OCI-LY1 (cell line): Measurements from ENCODE around the gene KCNK4.

ENCODE experiments used
- H2AFZ ChIP-seq: fragments of 200-600 bp; sonication (generic), shearing (Covaris generic); 2 replicates; pipeline ENCODE4 v1.6.0; 2014; ENCODE audit warnings: antibody characterized with exemption, mild to moderate bottlenecking, low read length
- H3F3A ChIP-seq: fragments of 200-600 bp; sonication (generic), shearing (Covaris generic); 2 replicates; pipeline ENCODE4 v1.6.0; 2014; ENCODE audit warnings: mild to moderate bottlenecking, antibody characterized with exemption, low read length, moderate library complexity; ENCODE audit not compliant: insufficient read depth
- H3K27ac ChIP-seq: fragments of 200-600 bp; sonication (generic); 2 replicates; pipeline ENCODE4 v1.5.1; 2014; ENCODE audit warnings: low read length, mixed run types, mild to moderate bottlenecking, low read depth; ENCODE audit not compliant: poor library complexity, severe bottlenecking
- H3K27me3 ChIP-seq: fragments of 200-600 bp; sonication (generic); 2 replicates; pipeline ENCODE4 v1.6.0; 2014; ENCODE audit warnings: antibody characterized with exemption, mild to moderate bottlenecking, low read length, moderate library complexity; ENCODE audit not compliant: insufficient read depth
- H3K36me3 ChIP-seq: fragments of 200-600 bp; sonication (generic); 2 replicates; pipeline ENCODE4 v1.6.1; 2014; ENCODE audit warnings: mild to moderate bottlenecking, antibody characterized with exemption, low read length, moderate library complexity, mixed read lengths; ENCODE audit not compliant: insufficient read depth
- H3K4me1 ChIP-seq: fragments of 200-600 bp; sonication (generic); 2 replicates; pipeline ENCODE4 v1.5.1; 2014; ENCODE audit warnings: mild to moderate bottlenecking, low read length, moderate library complexity; ENCODE audit not compliant: insufficient read depth, severe bottlenecking
- H3K4me2 ChIP-seq: fragments of 200-600 bp; sonication (generic), shearing (Covaris generic); 2 replicates; pipeline ENCODE4 v1.6.1; 2014; ENCODE audit warnings: low read length
- H3K4me3 ChIP-seq: fragments of 200-600 bp; sonication (generic); 2 replicates; pipeline ENCODE4 v1.5.1; 2014; ENCODE audit warnings: low read length, low read depth, mild to moderate bottlenecking, mixed read lengths; ENCODE audit not compliant: poor library complexity, severe bottlenecking
- H3K79me2 ChIP-seq: fragments of 200-600 bp; shearing (Covaris generic); 2 replicates; pipeline ENCODE4 v1.6.1; 2016; ENCODE audit warnings: mixed run types, low read length, mixed read lengths; ENCODE audit not compliant: insufficient read depth
- H3K9ac ChIP-seq: fragments of 200-600 bp; sonication (generic), shearing (Covaris generic); 2 replicates; pipeline ENCODE4 v1.6.1; 2014; ENCODE audit warnings: mild to moderate bottlenecking, low read length, mixed read lengths
- H3K9me2 ChIP-seq: fragments of 200-600 bp; sonication (generic), shearing (Covaris generic); 2 replicates; pipeline ENCODE4 v1.6.1; 2014; ENCODE audit warnings: low read depth, mild to moderate bottlenecking, low read length, mixed read lengths
- H3K9me3 ChIP-seq: fragments of 200-600 bp; shearing (Covaris generic); 2 replicates; pipeline ENCODE4 v1.6.1; 2014; ENCODE audit warnings: low read length, mixed read lengths
- H4K20me1 ChIP-seq: fragments of 200-600 bp; sonication (generic), shearing (Covaris generic); 2 replicates; pipeline ENCODE4 v1.6.0; 2016; ENCODE audit warnings: mild to moderate bottlenecking, low read length; ENCODE audit not compliant: insufficient read depth
- EZH2 ChIP-seq: fragments of 200-600 bp; sonication (generic), shearing (Covaris generic); IDR thresholded peaks from 2 replicates; pipeline ENCODE4 v1.8.0; 2017; ENCODE audit warnings: borderline replicate concordance, mixed run types, mild to moderate bottlenecking, antibody characterized with exemption, low read length, moderate library complexity, mixed read lengths
- TF ChIP-seq, protein P1 (sequence below): fragments of 200-600 bp; sonication (generic), shearing (Covaris generic); IDR thresholded peaks from 2 replicates; pipeline ENCODE4 v1.5.1; 2017; ENCODE audit warnings: mild to moderate bottlenecking, antibody characterized with exemption, low read length, moderate library complexity, mixed read lengths

The KCNK4 gene

DNA sequence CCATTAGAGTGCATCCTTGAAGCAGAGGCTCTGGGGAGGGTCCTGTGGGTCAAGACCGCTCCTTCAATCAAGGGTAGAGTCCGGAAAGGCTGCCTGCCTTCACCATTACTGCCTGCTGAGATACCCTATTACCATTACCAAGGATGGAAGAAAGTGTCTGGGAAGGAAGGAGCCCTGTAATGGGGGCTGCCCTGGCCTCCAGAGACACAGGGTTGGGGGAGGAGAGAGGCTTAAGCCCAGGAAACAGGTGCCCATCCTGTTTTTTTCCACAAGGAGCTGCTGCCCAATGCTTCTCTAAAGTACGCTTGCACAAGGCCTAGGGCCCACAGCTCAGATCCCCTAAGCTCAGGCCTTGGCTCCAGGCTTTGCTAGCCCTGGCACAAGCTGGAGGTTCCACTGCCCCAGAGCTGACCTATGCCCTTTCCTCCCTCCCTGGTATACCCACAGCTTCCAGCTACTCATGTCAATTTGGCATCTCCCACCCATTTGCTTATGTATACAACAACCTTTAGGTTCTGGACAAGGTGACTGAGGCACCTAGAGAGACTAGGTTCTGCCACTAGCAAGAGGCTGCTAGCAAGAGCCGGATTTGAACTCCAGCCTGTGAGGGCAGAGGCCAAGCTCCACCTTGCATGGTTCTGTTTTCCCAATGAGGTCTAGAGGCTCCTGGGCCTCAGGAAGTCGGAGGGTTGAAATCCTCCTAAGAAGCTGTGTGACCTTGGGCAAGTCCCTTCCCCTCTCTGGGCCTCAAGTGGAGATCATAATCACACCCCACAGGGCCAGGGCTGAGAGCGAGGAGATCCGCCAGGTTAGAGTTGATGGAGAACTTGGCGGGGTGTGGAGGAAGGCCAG is 41.3 kb upstream of the KCNK4 start:
- Histone ChIP-seq H3K4me2 (no peak overlapping the region), H3K4me1 (peaks cover 46% of the 10 kb centered on the region), H3K9ac (no peak overlapping the region), H3K9me3 (no peaks in the 10 kb centered on the region), H3K27me3 (no peaks in the 10 kb centered on the region), H3K79me2 (no peaks in the 10 kb centered on the region; the same call in 1 of the 2 replicates), H3K36me3 (peaks cover 9% of the 10 kb centered on the region; the same call in 1 of the 2 replicates), H3F3A (0 out of 2 replicates have a peak, but pooled peaks cover 3% of the 10 kb centered on the region), H2AFZ (no peak overlapping the region), H3K27ac (no peak overlapping the region), H3K4me3 (no peak overlapping the region), H4K20me1 (no peaks in the 10 kb centered on the region), H3K9me2 (no peaks in the 10 kb centered on the region)
- no peak for TF ChIP-seq EZH2
- TF ChIP-seq, protein P1, sequence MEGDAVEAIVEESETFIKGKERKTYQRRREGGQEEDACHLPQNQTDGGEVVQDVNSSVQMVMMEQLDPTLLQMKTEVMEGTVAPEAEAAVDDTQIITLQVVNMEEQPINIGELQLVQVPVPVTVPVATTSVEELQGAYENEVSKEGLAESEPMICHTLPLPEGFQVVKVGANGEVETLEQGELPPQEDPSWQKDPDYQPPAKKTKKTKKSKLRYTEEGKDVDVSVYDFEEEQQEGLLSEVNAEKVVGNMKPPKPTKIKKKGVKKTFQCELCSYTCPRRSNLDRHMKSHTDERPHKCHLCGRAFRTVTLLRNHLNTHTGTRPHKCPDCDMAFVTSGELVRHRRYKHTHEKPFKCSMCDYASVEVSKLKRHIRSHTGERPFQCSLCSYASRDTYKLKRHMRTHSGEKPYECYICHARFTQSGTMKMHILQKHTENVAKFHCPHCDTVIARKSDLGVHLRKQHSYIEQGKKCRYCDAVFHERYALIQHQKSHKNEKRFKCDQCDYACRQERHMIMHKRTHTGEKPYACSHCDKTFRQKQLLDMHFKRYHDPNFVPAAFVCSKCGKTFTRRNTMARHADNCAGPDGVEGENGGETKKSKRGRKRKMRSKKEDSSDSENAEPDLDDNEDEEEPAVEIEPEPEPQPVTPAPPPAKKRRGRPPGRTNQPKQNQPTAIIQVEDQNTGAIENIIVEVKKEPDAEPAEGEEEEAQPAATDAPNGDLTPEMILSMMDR: no peak

DNA sequence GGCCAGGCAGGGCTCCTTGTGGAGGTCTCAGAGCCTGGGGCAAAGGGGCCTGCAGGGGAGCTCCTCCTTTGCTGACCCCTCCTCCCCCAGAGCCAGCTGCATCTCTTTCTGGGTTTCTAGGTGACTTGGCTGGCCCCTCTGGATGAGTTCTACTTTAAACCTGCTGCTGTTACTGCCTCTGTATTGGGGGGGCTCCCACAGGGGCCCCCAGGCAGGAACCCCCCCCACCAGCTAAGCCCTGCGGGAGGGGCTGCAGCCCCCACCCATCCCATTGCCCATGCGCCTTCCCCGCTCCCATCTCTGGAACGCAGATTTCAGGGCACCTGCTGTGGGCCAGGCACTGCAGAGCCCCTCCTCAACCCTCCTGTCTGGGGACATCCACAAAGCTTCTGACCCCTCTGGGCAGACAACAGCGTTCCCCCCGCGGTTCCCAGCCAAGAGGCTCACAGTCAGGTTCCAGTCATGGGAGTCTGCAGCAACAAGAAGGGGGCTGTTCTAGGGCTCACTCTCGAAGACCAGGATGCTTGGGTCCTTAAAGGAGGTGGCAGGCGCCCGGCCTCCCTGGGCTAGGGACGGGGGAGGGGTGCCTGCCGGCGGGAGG is 40.6 kb upstream of the KCNK4 start:
- H3K4me1 ChIP-seq: peaks cover 39% of the 10 kb centered on the region
- H2AFZ ChIP-seq: no peak overlapping the region
- no peak for TF ChIP-seq EZH2
- TF ChIP-seq, protein P1: no peak

DNA sequence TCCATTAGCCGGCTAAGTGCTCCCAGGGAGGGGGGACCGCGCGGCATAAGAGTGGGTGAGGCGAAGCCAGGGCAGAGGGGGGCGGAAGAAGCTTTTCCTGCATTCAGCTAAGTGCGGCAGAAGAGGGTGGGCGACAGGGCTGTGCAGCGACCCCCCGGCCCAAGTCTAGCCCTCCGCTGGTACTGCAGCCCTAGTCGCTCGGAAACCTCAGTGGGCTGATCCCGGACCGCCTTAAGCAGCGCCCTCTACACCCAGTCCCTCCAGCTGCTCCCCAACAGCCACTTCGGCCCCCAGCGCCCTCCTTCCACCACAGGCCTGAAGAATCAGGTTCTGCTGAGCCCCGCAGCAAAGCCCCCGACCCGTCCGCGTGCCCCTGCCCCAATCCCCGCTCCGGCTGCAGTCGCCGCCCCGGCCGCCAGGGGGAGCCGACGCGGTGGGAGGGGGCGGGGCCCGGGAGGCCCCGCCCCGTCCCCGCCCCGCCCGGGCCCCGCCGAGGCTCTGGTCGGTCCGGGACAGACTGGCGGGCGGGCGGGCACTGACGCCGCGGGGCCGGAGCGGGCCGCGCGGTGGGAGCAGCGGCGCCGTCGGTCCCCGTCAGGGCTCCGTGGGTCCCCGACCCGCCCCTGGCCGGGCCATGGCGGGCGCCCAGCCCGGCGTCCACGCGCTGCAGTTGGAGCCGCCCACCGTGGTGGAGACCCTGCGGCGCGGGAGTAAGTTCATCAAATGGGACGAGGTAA is 39.9 kb upstream of the KCNK4 start, which contains the start of gene PLCB3:
TSS of gene PLCB3 (plus strand) at position 515 of the 737 bp plus-strand sequence. CDS start at position 635, 120 bp downstream.
- Histone ChIP-seq H3K36me3 (0 out of 2 replicates have a peak, but pooled peaks cover 7% of the 10 kb centered on the region), H3K4me3 (peak within 1 kb of the TSS; percentile 71), H3K79me2 (no peaks in the 10 kb centered on the region), H3K4me2 (peak within 1 kb of the TSS; percentile 93), H4K20me1 (no peaks in the 10 kb centered on the region), H3K4me1 (peaks cover 38% of the 10 kb centered on the region), H3K27me3 (no peaks in the 10 kb centered on the region), H3K9me2 (no peaks in the 10 kb centered on the region), H3K9me3 (no peaks in the 10 kb centered on the region), H3K27ac (no peak within 1 kb of the TSS), H3K9ac (peak within 1 kb of the TSS; percentile 79), H3F3A (0 out of 2 replicates have a peak, but pooled peaks cover 3% of the 10 kb centered on the region), H2AFZ (no peak within 1 kb of the TSS)
- TF ChIP-seq EZH2: no peak
- TF ChIP-seq, protein P1: peak; percentile 62

More for the DNA sequence above, 40.6 kb upstream of the KCNK4 start:
- no peaks in the 10 kb centered on the region for H3K9me3 ChIP-seq
- 0 out of 2 replicates have a peak, but pooled peaks cover 3% of the 10 kb centered on the region for H3F3A ChIP-seq
- H3K4me3 ChIP-seq: peak overlapping the region; percentile 71
- no peaks in the 10 kb centered on the region; the same call in 1 of the 2 replicates for H3K79me2 ChIP-seq
- no peaks in the 10 kb centered on the region for H4K20me1 ChIP-seq
- no peaks in the 10 kb centered on the region for H3K27me3 ChIP-seq
- H3K9ac ChIP-seq: peak overlapping the region; percentile 71
- H3K36me3 ChIP-seq: 0 out of 2 replicates have a peak, but pooled peaks cover 7% of the 10 kb centered on the region
- H3K4me2 ChIP-seq: peak overlapping the region; percentile 93
- H3K27ac ChIP-seq: no peak overlapping the region
- H3K9me2 ChIP-seq: no peaks in the 10 kb centered on the region
